SK-N-MC (cell line): ENCODE data around the gene CHD9.
"Not testable (repeated sequence)": the region's sequence is repeated elsewhere in the genome, so short reads cannot be mapped to it uniquely, and the experiment has no call there.

ENCODE experiments used
- DNase-seq: peaks from one replicate; pipeline ENCODE4 v3.0.0-alpha.2; 2011; ENCODE audit warnings: low read depth, low spot score
- H3K27ac ChIP-seq: fragments of 200-600 bp; sonication (generic); 2 replicates; pipeline ENCODE4 v1.5.1; 2016; ENCODE audit warnings: mixed run types
- H3K36me3 ChIP-seq: fragments of 200-600 bp; sonication (generic); 2 replicates; pipeline ENCODE4 v1.6.1; 2017; ENCODE audit warnings: antibody characterized with exemption, low read length, mixed read lengths; ENCODE audit not compliant: insufficient read depth
- H3K4me3 ChIP-seq: fragments of 200-600 bp; sonication (generic); 2 replicates; pipeline ENCODE4 v1.5.1; 2016
- H3K9ac ChIP-seq: fragments of 200-600 bp; sonication (generic); 2 replicates; pipeline ENCODE4 v1.8.0; 2017; ENCODE audit warnings: mixed run types, mixed read lengths; ENCODE audit not compliant: insufficient read length
- H3K9me3 ChIP-seq: fragments of 200-600 bp; sonication (generic); 2 replicates; pipeline ENCODE4 v1.6.1; 2017; ENCODE audit warnings: low read depth, mild to moderate bottlenecking, antibody characterized with exemption, low read length, moderate library complexity, mixed read lengths
- EZH2 ChIP-seq: fragments of 200-600 bp; sonication (generic); IDR thresholded peaks from one replicate; pipeline ENCODE4 v1.6.1; 2017; ENCODE audit warnings: antibody characterized with exemption
- FOXP2 ChIP-seq: optimal IDR thresholded peaks from 2 replicates; pipeline ENCODE3; 2011; ENCODE audit warnings: mild to moderate bottlenecking, moderate library complexity; ENCODE audit not compliant: insufficient read depth; ENCODE audit errors: extremely low read length, control extremely low read depth
- POLR2AphosphoS5 ChIP-seq: IDR thresholded peaks from 2 replicates; pipeline ENCODE4 v1.6.1; 2012; ENCODE audit warnings: mild to moderate bottlenecking, low read depth, low read length, borderline replicate concordance

CHD9 gene

DNA sequence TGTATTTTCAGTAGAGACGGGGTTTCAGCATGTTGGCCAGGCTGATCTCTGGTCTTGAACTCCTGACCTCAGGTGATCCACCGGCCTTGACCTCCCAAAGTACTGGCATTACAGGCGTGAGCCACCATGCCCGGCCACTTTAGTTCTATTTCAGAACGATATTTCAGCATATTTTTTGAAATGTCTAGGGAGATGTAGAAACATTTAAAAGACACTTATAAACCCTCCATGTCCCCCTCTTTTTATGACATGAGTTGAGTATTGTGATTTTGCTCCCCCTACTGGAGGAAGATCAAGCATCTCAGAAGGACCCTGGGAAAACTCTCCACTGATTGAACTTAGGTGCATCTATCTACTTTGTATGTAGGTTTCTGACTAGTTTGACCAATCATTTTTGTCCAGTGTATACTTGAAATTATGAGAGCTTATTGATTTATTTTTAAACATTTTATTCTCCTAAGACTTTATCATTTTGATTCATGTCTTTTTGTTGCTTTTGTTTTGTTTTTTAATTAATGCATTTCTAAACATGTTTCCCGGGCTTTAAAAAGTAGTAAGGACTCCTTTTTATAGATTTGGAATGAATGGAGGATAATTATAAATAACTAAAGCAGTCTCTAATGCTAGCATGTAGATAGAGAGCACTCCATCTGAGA is 105.1 kb downstream of the CHD9 start:
- DNase-seq: no peak
- no peaks in the 10 kb centered on the region for H3K9me3 ChIP-seq
- TF ChIP-seq FOXP2: no peak
- no peak for TF ChIP-seq POLR2AphosphoS5
- no peak for TF ChIP-seq EZH2
- H3K4me3 ChIP-seq: no peak overlapping the region
- no peak overlapping the region for H3K27ac ChIP-seq
- no peak overlapping the region for H3K9ac ChIP-seq
- peaks cover 3% of the 10 kb centered on the region; the same call in 1 of the 2 replicates for H3K36me3 ChIP-seq

DNA sequence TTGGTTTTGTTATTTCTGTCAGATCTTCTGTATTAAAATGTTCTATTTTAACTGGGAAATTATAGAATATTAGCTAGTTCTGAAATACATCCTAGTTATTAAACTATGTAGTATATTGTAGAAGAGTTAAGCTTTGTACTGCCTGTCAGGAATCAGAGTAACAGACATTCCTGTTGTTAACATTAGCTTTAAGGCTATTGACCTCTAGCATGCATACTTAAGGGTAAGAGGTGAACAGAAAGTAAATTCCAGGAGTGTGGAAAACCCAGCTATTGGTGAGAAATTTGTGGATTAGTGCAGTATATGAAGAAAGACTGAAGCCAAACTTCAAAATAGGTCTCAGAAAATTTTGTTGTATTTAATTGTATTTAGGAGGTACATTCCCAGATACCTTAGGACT is 111.3 kb downstream of the CHD9 start:
- Histone ChIP-seq H3K27ac (no peak overlapping the region), H3K9ac (no peak overlapping the region), H3K9me3 (no peaks in the 10 kb centered on the region), H3K36me3 (no peaks in the 10 kb centered on the region), H3K4me3 (no peak overlapping the region)
- TF ChIP-seq EZH2: no peak
- DNase-seq: no peak

DNA sequence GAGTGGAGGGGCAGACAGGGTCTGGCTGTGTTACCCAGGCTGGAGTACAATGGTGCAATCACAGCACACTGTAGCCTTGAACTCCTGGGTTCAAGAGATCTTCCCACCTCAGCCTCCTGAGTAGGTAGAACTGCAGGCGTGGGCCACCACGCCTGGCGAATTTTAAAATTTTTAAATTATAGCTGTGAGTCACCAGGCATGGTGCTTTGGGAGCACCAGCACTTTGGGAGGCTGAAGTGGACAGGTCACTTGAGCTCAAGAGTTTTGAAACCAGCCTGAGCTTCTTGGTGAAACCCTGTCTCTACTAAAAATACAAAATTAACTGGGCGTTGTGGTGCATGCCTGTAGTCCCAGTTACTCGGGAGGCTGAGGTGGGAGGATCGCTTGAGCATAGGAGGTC is 114.0 kb downstream of the CHD9 start:
- DNase-seq: no peak
- Histone ChIP-seq H3K4me3 (no peak overlapping the region), H3K36me3 (no peaks in the 10 kb centered on the region), H3K9me3 (no peaks in the 10 kb centered on the region), H3K27ac (no peak overlapping the region), H3K9ac (no peak overlapping the region)
- no peak for TF ChIP-seq EZH2
- no peak for TF ChIP-seq FOXP2
- no peak for TF ChIP-seq POLR2AphosphoS5

DNA sequence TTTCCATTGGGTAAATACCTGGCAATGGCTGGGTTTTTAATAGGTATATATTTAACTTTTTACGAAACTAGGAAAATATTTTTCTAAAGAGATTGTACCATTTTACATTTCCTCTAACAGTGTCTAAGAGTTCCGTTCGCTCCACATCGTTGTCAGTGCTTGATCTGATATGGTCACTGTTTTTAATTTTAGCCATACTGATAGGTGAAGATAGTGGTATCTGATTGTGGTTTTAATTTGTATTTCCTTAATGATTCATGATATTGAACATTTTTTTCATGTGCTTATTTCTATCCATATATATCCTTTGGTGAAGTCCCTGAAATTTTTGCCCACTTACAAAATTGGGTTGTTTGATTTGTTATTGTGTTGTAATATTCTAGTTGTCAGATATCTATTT is 117.7 kb downstream of the CHD9 start:
- TF ChIP-seq EZH2: no peak
- no peak for TF ChIP-seq POLR2AphosphoS5
- Histone ChIP-seq H3K9me3 (no peaks in the 10 kb centered on the region), H3K36me3 (no peaks in the 10 kb centered on the region), H3K9ac (no peak overlapping the region), H3K27ac (no peak overlapping the region), H3K4me3 (no peak overlapping the region)
- no peak for DNase-seq

DNA sequence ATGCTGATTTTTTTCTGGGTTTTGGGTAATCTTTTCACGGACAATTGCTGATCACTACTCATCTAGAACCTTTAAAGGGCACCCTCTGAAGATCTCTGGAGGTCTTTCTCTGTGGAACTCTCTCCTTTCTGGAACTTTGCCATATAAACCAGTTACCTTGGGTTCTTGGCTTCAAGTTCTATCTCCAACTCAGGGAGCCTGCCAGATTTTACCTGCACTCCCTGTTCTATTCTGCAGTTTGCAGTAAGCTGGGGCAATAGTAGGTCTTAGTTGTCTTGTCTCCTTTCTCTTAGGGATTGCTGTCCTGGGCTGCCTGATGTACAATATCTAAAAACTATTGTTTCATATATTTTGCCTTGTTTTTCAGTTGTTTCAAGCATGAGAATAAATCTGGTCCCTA is 120.3 kb downstream of the CHD9 start:
- H3K9ac ChIP-seq: no peak overlapping the region
- H3K9me3 ChIP-seq: no peaks in the 10 kb centered on the region
- no peak for DNase-seq
- TF ChIP-seq FOXP2: no peak
- no peak for TF ChIP-seq POLR2AphosphoS5
- TF ChIP-seq EZH2: no peak
- H3K27ac ChIP-seq: no peak overlapping the region
- no peaks in the 10 kb centered on the region for H3K36me3 ChIP-seq
- no peak overlapping the region for H3K4me3 ChIP-seq

DNA sequence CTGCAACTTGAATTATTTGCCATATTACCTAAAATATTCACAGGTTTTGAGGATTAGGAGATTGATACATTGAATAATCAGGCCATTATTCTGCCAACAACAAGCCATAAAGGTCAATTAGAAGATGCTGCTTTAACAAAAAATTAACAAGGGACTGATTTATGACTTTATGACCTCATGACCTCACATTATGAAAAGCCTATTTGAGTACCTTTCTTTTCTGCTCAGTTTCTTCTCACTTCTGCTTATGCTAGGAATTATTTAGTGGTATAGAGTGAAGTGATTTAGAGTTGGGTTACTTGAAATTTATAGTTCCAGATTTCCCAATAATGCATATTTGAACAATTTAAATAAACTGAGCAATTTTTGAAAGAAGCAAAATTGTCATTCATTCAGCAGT is 121.6 kb downstream of the CHD9 start:
- no peak for DNase-seq
- Histone ChIP-seq H3K4me3 (no peak overlapping the region), H3K9me3 (no peaks in the 10 kb centered on the region), H3K27ac (no peak overlapping the region), H3K9ac (no peak overlapping the region), H3K36me3 (no peaks in the 10 kb centered on the region)
- no peak for TF ChIP-seq POLR2AphosphoS5
- TF ChIP-seq EZH2: no peak
- no peak for TF ChIP-seq FOXP2

DNA sequence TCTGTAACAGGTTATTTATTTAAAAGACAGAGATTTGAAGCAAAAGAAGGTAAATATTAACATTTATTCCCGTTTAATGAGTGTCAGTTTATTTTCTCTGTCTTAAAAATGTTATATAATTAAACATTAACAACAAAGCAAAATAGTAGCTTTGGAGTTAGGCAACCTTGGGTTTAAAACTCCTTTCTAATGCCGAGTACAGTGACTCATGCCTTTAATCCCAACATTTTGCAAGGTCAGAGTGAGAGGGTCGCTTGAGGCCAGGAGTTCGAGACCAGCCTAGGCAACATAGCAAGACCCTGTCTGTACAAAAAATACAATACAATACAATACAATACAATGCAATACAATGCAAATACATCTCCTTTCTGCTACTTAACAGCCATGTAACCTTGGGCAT is 128.7 kb downstream of the CHD9 start:
- H3K27ac ChIP-seq: no peak overlapping the region
- H3K9ac ChIP-seq: no peak overlapping the region
- TF ChIP-seq EZH2 (no peak), POLR2AphosphoS5 (no peak), FOXP2 (no peak)
- H3K36me3 ChIP-seq: no peaks in the 10 kb centered on the region
- no peak for DNase-seq
- no peaks in the 10 kb centered on the region for H3K9me3 ChIP-seq
- no peak overlapping the region for H3K4me3 ChIP-seq

DNA sequence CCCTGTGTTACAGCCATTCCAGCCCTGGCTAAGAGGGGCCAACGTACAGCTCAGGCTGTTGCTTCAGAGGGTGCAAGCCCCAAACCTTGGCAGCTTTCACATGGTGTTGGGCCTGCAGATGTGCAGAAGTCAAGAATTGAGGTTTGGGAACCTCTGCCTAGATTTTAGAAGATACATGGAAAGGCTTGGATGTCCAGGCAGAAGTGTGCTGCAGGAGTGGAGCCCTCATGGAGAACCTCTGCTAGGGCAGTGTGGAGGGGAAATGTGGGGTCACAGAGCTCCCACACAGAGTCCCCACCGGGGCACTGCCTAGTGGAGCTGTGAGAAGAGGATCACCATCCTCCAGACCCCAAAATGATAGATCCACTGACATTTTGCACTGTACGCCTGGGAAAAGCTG is 130.9 kb downstream of the CHD9 start:
- not testable (repeated sequence) for H3K27ac ChIP-seq, H3K9ac ChIP-seq, H3K4me3 ChIP-seq, DNase-seq, H3K9me3 ChIP-seq, H3K36me3 ChIP-seq

DNA sequence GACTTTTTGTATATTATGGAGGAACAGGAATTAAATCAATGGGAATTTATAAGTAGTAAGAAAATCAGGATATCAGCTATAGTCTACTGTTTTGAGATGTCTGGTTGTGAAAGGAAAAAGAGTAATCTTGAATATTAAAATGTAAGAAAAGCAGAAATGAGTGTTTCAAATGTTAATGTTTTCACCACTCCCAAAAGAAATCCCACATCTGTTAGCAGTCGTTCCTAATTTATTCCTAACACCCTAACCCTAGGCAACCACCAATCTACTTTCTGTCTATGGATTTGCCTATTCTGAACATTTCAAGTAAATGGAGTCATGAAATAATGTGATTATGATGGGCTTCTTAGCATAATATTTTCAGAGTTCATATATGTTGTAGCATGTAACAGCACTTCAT is 133.0 kb downstream of the CHD9 start:
- H3K4me3 ChIP-seq: no peak overlapping the region
- H3K9me3 ChIP-seq: no peaks in the 10 kb centered on the region
- DNase-seq: no peak
- no peak overlapping the region for H3K27ac ChIP-seq
- no peak overlapping the region for H3K9ac ChIP-seq
- H3K36me3 ChIP-seq: no peaks in the 10 kb centered on the region
- no peak for TF ChIP-seq POLR2AphosphoS5
- TF ChIP-seq EZH2: no peak
- no peak for TF ChIP-seq FOXP2

DNA sequence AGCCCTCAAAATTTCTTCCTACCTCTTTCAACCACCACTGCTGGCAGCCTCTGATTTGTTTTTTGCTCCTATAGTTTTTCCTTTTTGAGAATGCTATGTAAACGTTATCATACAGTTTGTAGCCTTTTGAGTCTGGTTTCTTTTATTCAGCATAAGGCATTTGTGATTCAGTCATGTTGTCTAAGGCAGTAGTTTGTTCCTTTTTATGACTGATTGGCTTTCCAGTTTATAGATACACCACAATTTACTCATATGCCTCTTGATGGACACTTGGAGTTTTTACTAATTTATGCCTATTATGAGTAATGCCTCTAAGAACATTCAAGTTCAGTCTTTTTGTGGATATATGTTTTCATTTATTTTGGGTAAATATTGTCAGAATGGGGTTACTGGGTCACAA is 136.6 kb downstream of the CHD9 start:
- no peaks in the 10 kb centered on the region for H3K9me3 ChIP-seq
- H3K36me3 ChIP-seq: no peaks in the 10 kb centered on the region
- DNase-seq: no peak
- no peak overlapping the region for H3K27ac ChIP-seq
- H3K4me3 ChIP-seq: no peak overlapping the region
- TF ChIP-seq FOXP2: no peak
- TF ChIP-seq POLR2AphosphoS5: no peak
- TF ChIP-seq EZH2: no peak
- no peak overlapping the region for H3K9ac ChIP-seq
